ENCODE measurements around the gene ID4.

Gene ID4

DNA sequence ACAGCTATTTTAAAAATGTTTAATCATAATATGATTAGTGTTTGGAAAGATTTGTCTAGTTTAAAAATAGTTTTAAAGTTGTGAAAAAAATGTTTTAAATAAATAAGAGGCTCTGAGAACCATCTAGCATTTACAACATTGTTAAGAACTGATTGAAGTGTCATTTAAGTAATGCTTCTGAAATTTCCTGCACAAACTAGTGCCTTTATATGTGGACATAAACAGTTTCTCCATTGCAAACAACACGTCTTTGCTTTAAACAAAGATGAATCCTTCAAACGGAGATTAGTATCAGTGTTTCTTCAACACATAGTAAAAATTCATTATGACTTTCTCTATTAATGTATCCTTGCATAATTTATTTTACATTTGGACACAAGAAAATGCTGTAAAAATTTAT, 45.9 kb upstream of the ID4 start:
- TF ChIP-seq, protein P1, sequence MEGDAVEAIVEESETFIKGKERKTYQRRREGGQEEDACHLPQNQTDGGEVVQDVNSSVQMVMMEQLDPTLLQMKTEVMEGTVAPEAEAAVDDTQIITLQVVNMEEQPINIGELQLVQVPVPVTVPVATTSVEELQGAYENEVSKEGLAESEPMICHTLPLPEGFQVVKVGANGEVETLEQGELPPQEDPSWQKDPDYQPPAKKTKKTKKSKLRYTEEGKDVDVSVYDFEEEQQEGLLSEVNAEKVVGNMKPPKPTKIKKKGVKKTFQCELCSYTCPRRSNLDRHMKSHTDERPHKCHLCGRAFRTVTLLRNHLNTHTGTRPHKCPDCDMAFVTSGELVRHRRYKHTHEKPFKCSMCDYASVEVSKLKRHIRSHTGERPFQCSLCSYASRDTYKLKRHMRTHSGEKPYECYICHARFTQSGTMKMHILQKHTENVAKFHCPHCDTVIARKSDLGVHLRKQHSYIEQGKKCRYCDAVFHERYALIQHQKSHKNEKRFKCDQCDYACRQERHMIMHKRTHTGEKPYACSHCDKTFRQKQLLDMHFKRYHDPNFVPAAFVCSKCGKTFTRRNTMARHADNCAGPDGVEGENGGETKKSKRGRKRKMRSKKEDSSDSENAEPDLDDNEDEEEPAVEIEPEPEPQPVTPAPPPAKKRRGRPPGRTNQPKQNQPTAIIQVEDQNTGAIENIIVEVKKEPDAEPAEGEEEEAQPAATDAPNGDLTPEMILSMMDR (IDR thresholded peaks at IDR 0.05; ENCODE audit: low read depth, low read length, poor library complexity, severe bottlenecking): no peak
- TF ChIP-seq EZH2phosphoT487 (IDR thresholded peaks at IDR 0.05; ENCODE audit: borderline replicate concordance, low read length): no peak
- H3K4me3 ChIP-seq (ENCODE audit: low read length): no peak overlapping the region
- no peaks in the 10 kb centered on the region for H3F3A ChIP-seq (ENCODE audit: control insufficient read depth, insufficient read depth)
- no peaks in the 10 kb centered on the region for H4K20me1 ChIP-seq (ENCODE audit: control insufficient read depth, insufficient read depth, low read depth, low read length)
- no peak overlapping the region for H3K27ac ChIP-seq (ENCODE audit: low read depth, low read length)
- H3K36me3 ChIP-seq (ENCODE audit: control insufficient read depth, low read length): no peaks in the 10 kb centered on the region
- no peaks in the 10 kb centered on the region for H3K79me2 ChIP-seq (ENCODE audit: control insufficient read depth, low read length)
- H3K4me2 ChIP-seq (ENCODE audit: low read length): no peak overlapping the region
- H3K27me3 ChIP-seq (ENCODE audit: control insufficient read depth, low read length): no peaks in the 10 kb centered on the region
- no peaks in the 10 kb centered on the region for H3K9me2 ChIP-seq (replicated peaks; ENCODE audit: control insufficient read depth, low read length)
- no peaks in the 10 kb centered on the region for H3K9me3 ChIP-seq (ENCODE audit: control insufficient read depth, insufficient read depth, low read length)
- H3K4me1 ChIP-seq (ENCODE audit: control insufficient read depth, low read length): no peaks in the 10 kb centered on the region; the same call in 1 of the 2 replicates

DNA sequence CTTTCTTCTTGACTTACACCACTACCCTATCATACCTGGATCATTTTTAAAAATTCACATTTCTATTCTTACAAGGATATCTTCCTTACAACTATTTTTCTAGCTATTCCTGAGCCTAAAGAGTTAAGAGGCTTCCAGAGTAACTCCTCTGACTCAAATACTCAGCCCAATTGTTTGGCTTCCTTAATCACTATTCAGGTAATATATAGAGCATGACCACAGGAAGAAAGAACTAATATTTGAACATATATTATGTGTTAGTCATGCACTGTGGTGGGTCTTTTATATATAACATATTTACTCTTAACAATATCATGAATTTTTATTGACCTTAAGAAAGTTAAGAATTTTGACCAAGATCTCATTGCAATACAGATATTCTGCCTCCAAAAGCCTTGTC, 42.0 kb upstream of the ID4 start:
- no peaks in the 10 kb centered on the region for H3K4me1 ChIP-seq (ENCODE audit: control insufficient read depth, low read length)
- no peak overlapping the region for H3K27ac ChIP-seq (ENCODE audit: low read depth, low read length)
- no peaks in the 10 kb centered on the region for H3K79me2 ChIP-seq (ENCODE audit: control insufficient read depth, low read length)
- H3K9me2 ChIP-seq (replicated peaks; ENCODE audit: control insufficient read depth, low read length): no peaks in the 10 kb centered on the region
- H3K27me3 ChIP-seq (ENCODE audit: control insufficient read depth, low read length): no peaks in the 10 kb centered on the region
- 0 out of 2 replicates have a peak, but pooled peaks cover 3% of the 10 kb centered on the region for H3K9me3 ChIP-seq (ENCODE audit: control insufficient read depth, insufficient read depth, low read length)
- H3K4me2 ChIP-seq (ENCODE audit: low read length): no peak overlapping the region
- no peaks in the 10 kb centered on the region for H3F3A ChIP-seq (ENCODE audit: control insufficient read depth, insufficient read depth)
- no peaks in the 10 kb centered on the region for H4K20me1 ChIP-seq (ENCODE audit: control insufficient read depth, insufficient read depth, low read depth, low read length)
- H3K36me3 ChIP-seq (ENCODE audit: control insufficient read depth, low read length): no peaks in the 10 kb centered on the region
- no peak for TF ChIP-seq EZH2phosphoT487 (IDR thresholded peaks at IDR 0.05; ENCODE audit: borderline replicate concordance, low read length)
- TF ChIP-seq, protein P1 (IDR thresholded peaks at IDR 0.05; ENCODE audit: low read depth, low read length, poor library complexity, severe bottlenecking): no peak
- H3K4me3 ChIP-seq (ENCODE audit: low read length): no peak overlapping the region

DNA sequence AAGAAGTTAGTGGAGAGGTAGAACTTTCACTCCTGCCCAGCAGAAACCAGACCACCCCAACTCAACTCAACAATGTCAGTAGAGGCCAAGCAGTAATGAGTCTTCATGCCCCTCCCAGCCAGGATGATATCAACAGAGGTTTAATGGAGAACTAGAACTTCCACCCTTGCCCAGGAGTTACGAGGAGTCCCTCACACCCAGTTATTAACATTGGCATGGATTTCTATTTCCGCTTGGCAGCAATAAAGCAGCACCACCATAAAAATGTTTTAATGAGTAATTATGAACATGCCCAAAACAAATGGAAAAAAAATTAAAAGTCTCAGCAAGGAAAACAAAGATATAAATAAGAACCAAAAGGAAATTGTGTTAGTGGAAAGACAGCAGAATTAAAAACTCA, 40.7 kb upstream of the ID4 start:
- no peaks in the 10 kb centered on the region for H3F3A ChIP-seq (ENCODE audit: control insufficient read depth, insufficient read depth)
- 0 out of 2 replicates have a peak, but pooled peaks cover 3% of the 10 kb centered on the region for H3K9me3 ChIP-seq (ENCODE audit: control insufficient read depth, insufficient read depth, low read length)
- H3K9me2 ChIP-seq (replicated peaks; ENCODE audit: control insufficient read depth, low read length): no peaks in the 10 kb centered on the region
- H3K27ac ChIP-seq (ENCODE audit: low read depth, low read length): no peak overlapping the region
- no peaks in the 10 kb centered on the region for H4K20me1 ChIP-seq (ENCODE audit: control insufficient read depth, insufficient read depth, low read depth, low read length)
- H3K79me2 ChIP-seq (ENCODE audit: control insufficient read depth, low read length): no peaks in the 10 kb centered on the region
- no peaks in the 10 kb centered on the region for H3K27me3 ChIP-seq (ENCODE audit: control insufficient read depth, low read length)
- H3K36me3 ChIP-seq (ENCODE audit: control insufficient read depth, low read length): no peaks in the 10 kb centered on the region
- TF ChIP-seq, protein P1 (IDR thresholded peaks at IDR 0.05; ENCODE audit: low read depth, low read length, poor library complexity, severe bottlenecking): no peak
- TF ChIP-seq EZH2phosphoT487 (IDR thresholded peaks at IDR 0.05; ENCODE audit: borderline replicate concordance, low read length): no peak
- H3K4me1 ChIP-seq (ENCODE audit: control insufficient read depth, low read length): no peaks in the 10 kb centered on the region
- H3K4me3 ChIP-seq (ENCODE audit: low read length): no peak overlapping the region
- no peak overlapping the region for H3K4me2 ChIP-seq (ENCODE audit: low read length)
